Endodermal cell (in vitro differentiated cells): ENCODE measurements around the gene TLCD3B. TPM values are rescaled to one million over a fixed set of nuclear protein-coding genes. Genes with fewer than 3 reads are reported as not detected.

Experiments
- DNase-seq: peaks from one replicate; pipeline ENCODE4 v3.0.0-alpha.2; 2017
- H3K27ac ChIP-seq: 2 replicates; pipeline ENCODE4 v1.5.1; 2013; ENCODE audit warnings: mild to moderate bottlenecking, low read depth, low read length, moderate library complexity
- H3K27me3 ChIP-seq: 2 replicates; pipeline ENCODE4 v1.6.1; 2013; ENCODE audit warnings: mild to moderate bottlenecking, low read length, moderate library complexity; ENCODE audit not compliant: insufficient read depth, control insufficient read depth, poor library complexity, severe bottlenecking
- H3K36me3 ChIP-seq: 2 replicates; pipeline ENCODE4 v1.7.0; 2013; ENCODE audit warnings: mild to moderate bottlenecking, low read length, moderate library complexity; ENCODE audit not compliant: control insufficient read depth, insufficient read depth
- H3K4me1 ChIP-seq: one replicate; pipeline ENCODE4 v1.7.0; 2013; ENCODE audit warnings: low read length; ENCODE audit not compliant: control insufficient read depth, insufficient read depth
- H3K4me3 ChIP-seq: 2 replicates; pipeline ENCODE4 v1.5.1; 2013; ENCODE audit warnings: mild to moderate bottlenecking, low read length, moderate library complexity
- H3K9ac ChIP-seq: 2 replicates; pipeline ENCODE4 v1.6.1; 2013; ENCODE audit warnings: mild to moderate bottlenecking, low read length, moderate library complexity; ENCODE audit not compliant: poor library complexity, severe bottlenecking; ENCODE audit errors: extremely low read depth
- H3K9me3 ChIP-seq: 2 replicates; pipeline ENCODE4 v1.6.1; 2013; ENCODE audit warnings: mild to moderate bottlenecking, low read length, moderate library complexity; ENCODE audit not compliant: control insufficient read depth
- H3K27ac Mint-ChIP-seq: 2 replicates; pipeline ENCODE4 v1.8.0; 2020; ENCODE audit warnings: mixed read lengths
- H3K27me3 Mint-ChIP-seq: 2 replicates; pipeline ENCODE4 v1.8.0; 2021; ENCODE audit warnings: mild to moderate bottlenecking, mixed read lengths; ENCODE audit not compliant: insufficient read depth
- H3K36me3 Mint-ChIP-seq: 2 replicates; pipeline ENCODE4 v1.8.0; 2020; ENCODE audit warnings: low read depth, mixed read lengths
- H3K4me1 Mint-ChIP-seq: 2 replicates; pipeline ENCODE4 v1.8.0; 2020; ENCODE audit warnings: mixed read lengths
- H3K4me3 Mint-ChIP-seq: 2 replicates; pipeline ENCODE4 v1.8.0; 2020; ENCODE audit warnings: mild to moderate bottlenecking, moderate library complexity, mixed read lengths
- H3K9me3 Mint-ChIP-seq: 2 replicates; pipeline ENCODE4 v1.8.0; 2020; ENCODE audit warnings: mild to moderate bottlenecking, mixed read lengths
- WGBS, 2 experiments: methylation state at CpG; one replicate each; pipeline versions ENCODE4 v1.1.5 to v1.1.7; 2013; ENCODE audit warnings: missing lambda C conversion rate in 2 of 2, mixed read lengths in 1 of 2; ENCODE audit not compliant: insufficient coverage in 1 of 2, insufficient read length in 1 of 2; 5-methylcytosine and 5-hydroxymethylcytosine counted together
- total RNA-seq, 2 donors: library from RNA; stranded (reverse); fragmentation: NEBNext Ultra II Directional in 1 of 2; extraction: Animal tissue kit (Norgen Biotek cat#: 25700) in 1 of 2; gene quantifications; 2 replicates in 1 of 2; 3 replicates in 1 of 2; pipeline ENCODE4 v1.2.1, GENCODE V29; 2021
- TF ChIP-seq, protein P1 (sequence below): fragments of 200-600 bp; sonication (generic); conservative IDR thresholded peaks from 2 replicates; pipeline ENCODE4 v1.5.0; 2021; ENCODE audit warnings: antibody characterized with exemption, mild to moderate bottlenecking

Gene TLCD3B
- total RNA-seq, 2 donors from 2014 or later: 3.3 to 3.5 TPM

- WGBS, 2 experiments: 95 to 100% methylated on average over 1 to 4 of the region's 5 CpGs
- Histone ChIP-seq H3K4me1 (no peaks in the 10 kb centered on the region), H3K9ac (no peak overlapping the region), H3K9me3 (no peaks in the 10 kb centered on the region), H3K27me3 (no peaks in the 10 kb centered on the region), H3K36me3 (peaks cover 49% of the 10 kb centered on the region), H3K4me3 (no peak overlapping the region), H3K27ac (no peak overlapping the region)
- Mint-ChIP-seq H3K4me3 (no peak overlapping the region), H3K9me3 (no peaks in the 10 kb centered on the region), H3K4me1 (peaks cover 7% of the 10 kb centered on the region), H3K27me3 (no peaks in the 10 kb centered on the region), H3K27ac (no peak overlapping the region), H3K36me3 (peaks cover 33% of the 10 kb centered on the region)
- no peak for DNase-seq
- TF ChIP-seq, protein P1, sequence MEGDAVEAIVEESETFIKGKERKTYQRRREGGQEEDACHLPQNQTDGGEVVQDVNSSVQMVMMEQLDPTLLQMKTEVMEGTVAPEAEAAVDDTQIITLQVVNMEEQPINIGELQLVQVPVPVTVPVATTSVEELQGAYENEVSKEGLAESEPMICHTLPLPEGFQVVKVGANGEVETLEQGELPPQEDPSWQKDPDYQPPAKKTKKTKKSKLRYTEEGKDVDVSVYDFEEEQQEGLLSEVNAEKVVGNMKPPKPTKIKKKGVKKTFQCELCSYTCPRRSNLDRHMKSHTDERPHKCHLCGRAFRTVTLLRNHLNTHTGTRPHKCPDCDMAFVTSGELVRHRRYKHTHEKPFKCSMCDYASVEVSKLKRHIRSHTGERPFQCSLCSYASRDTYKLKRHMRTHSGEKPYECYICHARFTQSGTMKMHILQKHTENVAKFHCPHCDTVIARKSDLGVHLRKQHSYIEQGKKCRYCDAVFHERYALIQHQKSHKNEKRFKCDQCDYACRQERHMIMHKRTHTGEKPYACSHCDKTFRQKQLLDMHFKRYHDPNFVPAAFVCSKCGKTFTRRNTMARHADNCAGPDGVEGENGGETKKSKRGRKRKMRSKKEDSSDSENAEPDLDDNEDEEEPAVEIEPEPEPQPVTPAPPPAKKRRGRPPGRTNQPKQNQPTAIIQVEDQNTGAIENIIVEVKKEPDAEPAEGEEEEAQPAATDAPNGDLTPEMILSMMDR: no peak
These were observed 39.5 kb downstream of the TLCD3B start for GRCh38 chr16:29991571-29991904.

DNA sequence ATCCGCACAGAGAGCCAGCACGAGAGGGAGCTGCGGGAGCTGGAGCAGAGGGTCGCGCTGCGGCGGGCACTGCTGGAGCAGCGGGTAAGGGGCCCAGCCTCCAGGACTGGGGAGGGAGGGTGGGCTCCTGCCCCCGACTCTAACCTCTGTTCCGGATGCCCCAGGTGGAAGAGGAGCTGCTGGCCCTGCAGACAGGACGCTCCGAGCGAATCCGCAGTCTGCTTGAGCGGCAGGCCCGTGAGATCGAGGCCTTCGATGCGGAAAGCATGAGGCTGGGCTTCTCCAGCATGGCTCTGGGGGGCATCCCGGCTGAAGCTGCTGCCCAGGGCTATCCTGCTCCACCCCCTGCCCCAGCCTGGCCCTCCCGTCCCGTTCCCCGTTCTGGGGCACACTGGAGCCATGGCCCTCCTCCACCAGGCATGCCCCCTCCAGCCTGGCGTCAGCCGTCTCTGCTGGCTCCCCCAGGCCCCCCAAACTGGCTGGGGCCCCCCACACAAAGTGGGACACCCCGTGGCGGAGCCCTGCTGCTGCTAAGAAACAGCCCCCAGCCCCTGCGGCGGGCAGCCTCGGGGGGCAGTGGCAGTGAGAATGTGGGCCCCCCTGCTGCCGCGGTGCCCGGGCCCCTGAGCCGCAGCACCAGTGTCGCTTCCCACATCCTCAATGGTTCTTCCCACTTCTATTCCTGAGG, 40.0 kb downstream of the TLCD3B start:
- H3K9me3 ChIP-seq: no peaks in the 10 kb centered on the region
- H3K4me3 ChIP-seq: no peak overlapping the region
- no peak overlapping the region for H3K9ac ChIP-seq
- H3K27me3 ChIP-seq: no peaks in the 10 kb centered on the region
- WGBS, 2 experiments: 96 to 97% methylated on average over 14 to 35 of the region's 35 CpGs
- H3K27ac ChIP-seq: no peak overlapping the region
- peaks cover 7% of the 10 kb centered on the region for H3K4me1 Mint-ChIP-seq
- no peak for DNase-seq
- TF ChIP-seq, protein P1: no peak
- H3K4me3 Mint-ChIP-seq: no peak overlapping the region
- no peaks in the 10 kb centered on the region for H3K27me3 Mint-ChIP-seq
- H3K27ac Mint-ChIP-seq: no peak overlapping the region
- H3K36me3 Mint-ChIP-seq: peaks cover 38% of the 10 kb centered on the region
- H3K4me1 ChIP-seq: no peaks in the 10 kb centered on the region
- H3K9me3 Mint-ChIP-seq: no peaks in the 10 kb centered on the region
- H3K36me3 ChIP-seq: peaks cover 54% of the 10 kb centered on the region

DNA sequence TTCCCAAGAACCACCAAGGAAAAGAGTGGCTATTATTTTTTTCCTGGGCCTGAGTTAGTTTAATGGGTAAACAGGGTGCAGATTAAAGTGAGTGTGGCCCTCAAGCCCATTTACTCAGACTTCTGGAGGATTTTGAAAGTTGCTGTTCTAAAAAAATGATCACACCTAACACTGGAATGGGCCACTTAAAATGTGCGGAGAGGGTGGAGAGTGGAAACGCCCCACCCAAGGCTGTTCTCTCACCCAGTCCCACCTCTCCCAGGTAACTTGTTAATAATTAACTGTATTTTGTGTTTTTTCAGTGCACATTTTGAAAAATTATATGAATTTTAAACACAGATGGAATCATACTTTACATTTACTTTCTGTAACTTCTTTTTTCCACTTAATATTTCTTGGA, 41.0 kb downstream of the TLCD3B start:
- no peak for DNase-seq
- Histone ChIP-seq H3K9me3 (no peaks in the 10 kb centered on the region), H3K4me1 (no peaks in the 10 kb centered on the region), H3K4me3 (no peak overlapping the region), H3K9ac (no peak overlapping the region), H3K27me3 (no peaks in the 10 kb centered on the region), H3K27ac (no peak overlapping the region), H3K36me3 (peaks cover 64% of the 10 kb centered on the region)
- Mint-ChIP-seq H3K9me3 (no peaks in the 10 kb centered on the region), H3K27ac (no peak overlapping the region), H3K4me1 (peaks cover 7% of the 10 kb centered on the region), H3K36me3 (peaks cover 44% of the 10 kb centered on the region), H3K4me3 (no peak overlapping the region), H3K27me3 (no peaks in the 10 kb centered on the region)
- TF ChIP-seq, protein P1: no peak
- 100% methylated on average over 1 to 2 of the region's 2 CpGs for WGBS, 2 experiments
